Cardiac muscle cell (in vitro differentiated cells and primary cell): ENCODE data around the gene CENPP. TPM values are rescaled to one million over a fixed set of nuclear protein-coding genes. Genes with fewer than 3 reads are reported as not detected.
A peak's percentile ranks its signal among the peaks of the same experiment; 100 is the strongest.

Experiments used
- DNase-seq, 2 donors: peaks; one replicate each; pipeline versions ENCODE4 v3.0.0 to v3.0.0-alpha.2; 2010 to 2017; ENCODE audit warnings: low read depth in 1 of 2, low spot score in 1 of 2
- H3K27ac ChIP-seq: fragments of 200-600 bp; sonication (generic); 2 replicates; pipeline ENCODE4 v1.5.1; 2016
- H3K27me3 ChIP-seq: fragments of 200-600 bp; sonication (generic); 2 replicates; pipeline ENCODE4 v1.6.0; 2016; ENCODE audit warnings: control low read depth
- H3K36me3 ChIP-seq: fragments of 200-600 bp; sonication (generic); 2 replicates; pipeline ENCODE4 v1.5.1; 2016; ENCODE audit warnings: control low read depth
- H3K4me1 ChIP-seq: fragments of 200-600 bp; sonication (generic); 2 replicates; pipeline ENCODE4 v1.8.1; 2017; ENCODE audit warnings: low read depth, mild to moderate bottlenecking, mixed run types
- H3K4me3 ChIP-seq: fragments of 200-600 bp; sonication (generic); 2 replicates; pipeline ENCODE4 v1.5.1; 2016; ENCODE audit warnings: mild to moderate bottlenecking
- H3K9me3 ChIP-seq: fragments of 200-600 bp; sonication (generic); 2 replicates; pipeline ENCODE4 v1.5.1; 2017; ENCODE audit warnings: low read depth, mild to moderate bottlenecking, control low read depth
- polyA plus RNA-seq: library from polyadenylated mRNA; unstranded; fragments of >200 nt; fragmentation: Nextera tagmentation; extraction: Ambion mirVana; gene quantifications from 2 replicates; pipeline ENCODE4 v1.2.1, GENCODE V29; 2016
- total RNA-seq: library from RNA; depleted of rRNA; stranded (reverse); fragments of >200 nt; gene quantifications from 2 replicates; pipeline ENCODE4 v1.2.3, GENCODE V29; 2016
- TF ChIP-seq, protein P1 (sequence below): IDR thresholded peaks from 2 replicates; pipeline ENCODE4 v1.5.1; 2012; ENCODE audit warnings: low read depth, mild to moderate bottlenecking, low read length

The CENPP gene
- total and polyA plus RNA-seq, 2 experiments from 2014 or later: 1.6 to 5.0 TPM

DNA sequence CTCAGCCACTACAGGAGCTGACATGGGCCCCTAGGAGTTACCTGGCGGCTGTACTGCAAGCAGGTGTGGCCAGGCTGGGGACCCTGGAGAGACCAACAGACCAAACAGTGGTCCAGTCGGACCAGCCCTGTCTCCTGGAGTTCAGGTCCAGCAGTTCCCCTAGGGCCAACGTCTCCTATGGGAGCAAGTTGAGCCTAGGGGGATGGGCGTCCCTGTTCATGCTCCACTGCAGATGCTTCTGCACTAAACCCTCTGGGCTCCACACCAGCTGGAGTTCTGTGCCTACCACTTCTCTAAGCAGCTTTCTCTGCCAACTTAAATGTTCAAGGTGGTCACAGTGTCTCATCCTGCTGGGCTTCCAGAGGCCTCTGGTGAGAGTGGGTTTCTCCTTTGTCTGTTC is 119.1 kb downstream of the CENPP start:
- Histone ChIP-seq H3K27me3 (no peaks in the 10 kb centered on the region), H3K36me3 (no peaks in the 10 kb centered on the region), H3K9me3 (no peaks in the 10 kb centered on the region), H3K27ac (no peak overlapping the region), H3K4me3 (no peak overlapping the region), H3K4me1 (no peaks in the 10 kb centered on the region)
- TF ChIP-seq, protein P1, sequence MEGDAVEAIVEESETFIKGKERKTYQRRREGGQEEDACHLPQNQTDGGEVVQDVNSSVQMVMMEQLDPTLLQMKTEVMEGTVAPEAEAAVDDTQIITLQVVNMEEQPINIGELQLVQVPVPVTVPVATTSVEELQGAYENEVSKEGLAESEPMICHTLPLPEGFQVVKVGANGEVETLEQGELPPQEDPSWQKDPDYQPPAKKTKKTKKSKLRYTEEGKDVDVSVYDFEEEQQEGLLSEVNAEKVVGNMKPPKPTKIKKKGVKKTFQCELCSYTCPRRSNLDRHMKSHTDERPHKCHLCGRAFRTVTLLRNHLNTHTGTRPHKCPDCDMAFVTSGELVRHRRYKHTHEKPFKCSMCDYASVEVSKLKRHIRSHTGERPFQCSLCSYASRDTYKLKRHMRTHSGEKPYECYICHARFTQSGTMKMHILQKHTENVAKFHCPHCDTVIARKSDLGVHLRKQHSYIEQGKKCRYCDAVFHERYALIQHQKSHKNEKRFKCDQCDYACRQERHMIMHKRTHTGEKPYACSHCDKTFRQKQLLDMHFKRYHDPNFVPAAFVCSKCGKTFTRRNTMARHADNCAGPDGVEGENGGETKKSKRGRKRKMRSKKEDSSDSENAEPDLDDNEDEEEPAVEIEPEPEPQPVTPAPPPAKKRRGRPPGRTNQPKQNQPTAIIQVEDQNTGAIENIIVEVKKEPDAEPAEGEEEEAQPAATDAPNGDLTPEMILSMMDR: no peak
- no peak for DNase-seq

DNA sequence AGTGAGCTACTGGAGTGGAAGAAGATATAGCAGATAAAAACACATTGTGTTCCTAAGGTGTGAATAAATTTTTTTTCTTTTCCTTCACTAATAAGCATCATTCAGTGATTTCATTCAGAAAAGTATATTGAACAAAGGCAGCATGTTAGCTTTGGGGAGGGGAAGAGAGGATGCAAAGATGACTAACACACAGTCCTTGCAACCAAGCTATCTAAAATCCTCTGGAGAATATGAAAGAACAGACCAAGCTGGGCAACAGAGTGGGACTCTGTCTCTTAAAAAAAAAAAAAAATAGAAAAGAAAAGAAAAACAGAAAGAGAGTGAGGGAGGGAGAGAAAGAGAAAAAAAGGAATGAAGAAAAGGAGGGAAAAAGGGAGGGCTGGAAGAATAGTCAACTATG is 120.8 kb downstream of the CENPP start:
- Histone ChIP-seq H3K27ac (no peak overlapping the region), H3K4me3 (no peak overlapping the region), H3K36me3 (no peaks in the 10 kb centered on the region), H3K4me1 (no peaks in the 10 kb centered on the region), H3K9me3 (no peaks in the 10 kb centered on the region), H3K27me3 (no peaks in the 10 kb centered on the region)
- TF ChIP-seq, protein P1: no peak
- no peak for DNase-seq

DNA sequence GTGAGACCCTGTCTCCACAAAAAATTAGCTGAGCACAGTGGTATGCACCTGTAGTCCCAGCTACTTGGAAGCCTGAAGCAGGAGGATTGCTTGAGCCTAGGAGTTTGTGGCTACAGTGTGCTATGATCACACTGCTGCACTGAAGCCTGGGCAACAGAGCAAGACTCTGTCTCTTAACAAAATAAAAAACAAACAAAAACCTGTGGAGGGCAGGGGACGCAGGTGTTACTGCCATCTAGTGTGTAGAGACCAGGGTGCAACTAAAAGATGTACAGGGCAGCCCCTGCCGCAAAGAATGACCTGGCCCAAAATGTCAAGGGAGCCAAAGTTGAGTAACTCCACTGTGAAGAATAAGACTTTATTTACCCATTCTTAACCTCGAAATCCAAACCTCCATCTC is 129.5 kb downstream of the CENPP start:
- TF ChIP-seq, protein P1: peak; percentile 24
- no peaks in the 10 kb centered on the region for H3K9me3 ChIP-seq
- no peak overlapping the region for H3K4me3 ChIP-seq
- no peaks in the 10 kb centered on the region for H3K36me3 ChIP-seq
- no peaks in the 10 kb centered on the region for H3K4me1 ChIP-seq
- no peaks in the 10 kb centered on the region for H3K27me3 ChIP-seq
- no peak for DNase-seq
- H3K27ac ChIP-seq: no peak overlapping the region

DNA sequence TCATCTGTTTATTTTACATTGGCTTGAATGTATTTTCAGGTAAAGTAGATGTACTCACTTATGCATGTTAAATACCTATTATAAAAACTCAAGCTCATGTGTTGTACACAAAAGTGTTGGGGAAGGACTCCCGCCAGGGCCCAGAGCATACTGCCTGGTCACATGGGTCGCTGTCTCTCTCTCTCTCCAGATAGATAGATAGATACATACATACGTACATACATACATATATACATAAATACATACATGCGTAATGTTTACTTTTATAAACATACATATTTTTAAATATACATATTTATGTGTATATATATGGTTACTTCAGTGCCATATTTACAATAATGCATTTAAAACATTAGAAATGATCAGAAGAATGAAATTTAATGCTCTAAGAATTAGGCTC is 131.8 kb downstream of the CENPP start:
- H3K36me3 ChIP-seq: no peaks in the 10 kb centered on the region

DNA sequence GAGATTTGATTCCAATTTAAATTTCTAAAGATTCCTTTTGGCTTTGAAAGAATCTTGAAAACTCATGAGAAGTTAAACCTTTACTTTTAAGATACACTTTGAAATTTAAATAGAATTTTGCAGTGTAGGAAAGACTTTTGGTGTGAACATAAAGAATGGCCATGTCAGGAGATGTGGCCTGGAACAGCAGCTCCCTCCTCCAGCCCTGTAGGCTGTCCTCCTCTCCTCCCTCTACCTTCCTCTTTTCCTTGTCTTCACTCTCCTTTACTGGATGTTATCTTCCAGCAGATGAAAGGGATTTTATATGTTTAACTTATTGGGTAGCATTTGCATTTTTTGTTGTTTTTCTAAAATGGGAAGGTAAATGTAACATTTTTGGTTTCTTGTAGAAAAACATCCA is 137.6 kb downstream of the CENPP start:
- no peaks in the 10 kb centered on the region for H3K9me3 ChIP-seq
- no peak overlapping the region for H3K27ac ChIP-seq
- TF ChIP-seq, protein P1: no peak
- H3K36me3 ChIP-seq: no peaks in the 10 kb centered on the region
- no peak overlapping the region for H3K4me3 ChIP-seq
- no peak for DNase-seq
- no peaks in the 10 kb centered on the region for H3K27me3 ChIP-seq
- peaks cover 11% of the 10 kb centered on the region for H3K4me1 ChIP-seq

More for the DNA sequence above, 131.8 kb downstream of the CENPP start:
- Histone ChIP-seq H3K4me3 (no peak overlapping the region), H3K27me3 (no peaks in the 10 kb centered on the region), H3K9me3 (no peaks in the 10 kb centered on the region), H3K27ac (no peak overlapping the region), H3K4me1 (no peaks in the 10 kb centered on the region)
- no peak for DNase-seq
- TF ChIP-seq, protein P1: no peak

DNA sequence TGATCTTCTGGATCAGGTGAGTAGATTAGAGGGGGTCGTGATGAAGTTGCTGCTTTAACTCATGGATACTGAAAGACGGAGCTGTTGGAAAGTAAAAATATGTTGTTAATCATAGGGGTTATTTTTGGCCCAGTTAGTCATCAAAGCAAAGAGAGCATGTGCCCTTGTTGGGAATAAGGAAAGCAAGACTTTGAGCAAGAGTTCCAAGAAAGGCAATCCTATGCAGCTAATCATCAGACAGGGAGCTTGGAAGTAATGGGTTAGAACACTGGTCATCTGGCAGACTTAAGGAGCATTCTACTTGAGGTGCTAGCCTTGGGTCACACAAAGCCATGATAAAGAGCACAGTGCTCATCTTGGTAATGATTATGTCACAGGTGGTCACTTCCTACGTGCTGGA is 138.2 kb downstream of the CENPP start:
- Histone ChIP-seq H3K4me1 (peaks cover 11% of the 10 kb centered on the region), H3K9me3 (no peaks in the 10 kb centered on the region), H3K4me3 (no peak overlapping the region), H3K36me3 (no peaks in the 10 kb centered on the region), H3K27ac (no peak overlapping the region), H3K27me3 (no peaks in the 10 kb centered on the region)
- TF ChIP-seq, protein P1: no peak
- peak in 1 of 2 donors; percentile 79 for DNase-seq
